ENCODE results near the gene MYH9.

MYH9 gene

GRCh38 chr22:36366291-36366708 lies 21.5 kb downstream of the MYH9 start:
- FAIRE-seq = no peak

GRCh38 chr22:36365020-36365411 lies 22.8 kb downstream of the MYH9 start:
- FAIRE-seq = no peak

- no peak for FAIRE-seq
Measured at GRCh38 chr22:36364255-36365019, 23.3 kb downstream of the MYH9 start.

GRCh38 chr22:36363349-36363981 lies 24.3 kb downstream of the MYH9 start:
- no peak for FAIRE-seq

- FAIRE-seq = no peak
Measured at GRCh38 chr22:36362932-36363331, 24.8 kb downstream of the MYH9 start.

GRCh38 chr22:36362075-36362474 lies 25.7 kb downstream of the MYH9 start:
- no peak for FAIRE-seq

GRCh38 chr22:36360871-36361383 lies 26.8 kb downstream of the MYH9 start:
- no peak for FAIRE-seq

GRCh38 chr22:36360011-36360410 lies 27.8 kb downstream of the MYH9 start:
- FAIRE-seq = no peak

GRCh38 chr22:36359470-36359996 lies 28.2 kb downstream of the MYH9 start:
- FAIRE-seq = no peak

GRCh38 chr22:36358533-36359469 lies 29.0 kb downstream of the MYH9 start:
- no peak for FAIRE-seq

GRCh38 chr22:36356708-36357624 lies 30.8 kb downstream of the MYH9 start:
- no peak for FAIRE-seq

- FAIRE-seq = no peak
Measured at GRCh38 chr22:36355894-36356293, 31.9 kb downstream of the MYH9 start.

- no peak for FAIRE-seq
Measured at GRCh38 chr22:36355362-36355761, 32.4 kb downstream of the MYH9 start.

GRCh38 chr22:36352803-36353507 lies 34.8 kb downstream of the MYH9 start:
- no peak for FAIRE-seq

- FAIRE-seq = no peak
Measured at GRCh38 chr22:36351921-36352802, 35.6 kb downstream of the MYH9 start.

- FAIRE-seq = no peak
Measured at GRCh38 chr22:36350751-36351594, 36.8 kb downstream of the MYH9 start.

- FAIRE-seq = no peak
Measured at GRCh38 chr22:36349726-36350125, 38.0 kb downstream of the MYH9 start.

GRCh38 chr22:36348760-36349159 lies 39.0 kb downstream of the MYH9 start:
- no peak for FAIRE-seq

- FAIRE-seq = no peak
Measured at GRCh38 chr22:36347094-36347493, 40.7 kb downstream of the MYH9 start.

Measured in colon (tissue), 2 donors.